ENCODE measurements around the gene MAP4K3.

DNA sequence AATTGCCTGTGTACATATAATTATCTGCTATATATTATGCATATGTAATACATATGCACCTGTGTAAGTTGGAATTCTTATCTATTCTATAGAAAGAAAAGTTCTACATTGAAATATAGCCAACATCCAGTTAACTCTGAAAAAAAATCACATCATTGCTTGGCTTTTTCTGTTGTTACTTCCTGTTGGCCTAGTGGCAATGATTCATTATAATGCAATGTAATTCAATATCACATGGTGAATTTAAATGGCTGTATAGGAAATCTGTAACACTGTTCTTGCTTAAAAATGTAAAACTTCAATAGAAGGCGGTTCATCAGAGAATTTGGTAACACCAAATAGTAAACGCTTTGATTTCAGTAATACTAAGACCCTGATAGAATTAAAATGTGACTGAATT, 44.5 kb upstream of the MAP4K3 start:
- TF ChIP-seq, protein P1, sequence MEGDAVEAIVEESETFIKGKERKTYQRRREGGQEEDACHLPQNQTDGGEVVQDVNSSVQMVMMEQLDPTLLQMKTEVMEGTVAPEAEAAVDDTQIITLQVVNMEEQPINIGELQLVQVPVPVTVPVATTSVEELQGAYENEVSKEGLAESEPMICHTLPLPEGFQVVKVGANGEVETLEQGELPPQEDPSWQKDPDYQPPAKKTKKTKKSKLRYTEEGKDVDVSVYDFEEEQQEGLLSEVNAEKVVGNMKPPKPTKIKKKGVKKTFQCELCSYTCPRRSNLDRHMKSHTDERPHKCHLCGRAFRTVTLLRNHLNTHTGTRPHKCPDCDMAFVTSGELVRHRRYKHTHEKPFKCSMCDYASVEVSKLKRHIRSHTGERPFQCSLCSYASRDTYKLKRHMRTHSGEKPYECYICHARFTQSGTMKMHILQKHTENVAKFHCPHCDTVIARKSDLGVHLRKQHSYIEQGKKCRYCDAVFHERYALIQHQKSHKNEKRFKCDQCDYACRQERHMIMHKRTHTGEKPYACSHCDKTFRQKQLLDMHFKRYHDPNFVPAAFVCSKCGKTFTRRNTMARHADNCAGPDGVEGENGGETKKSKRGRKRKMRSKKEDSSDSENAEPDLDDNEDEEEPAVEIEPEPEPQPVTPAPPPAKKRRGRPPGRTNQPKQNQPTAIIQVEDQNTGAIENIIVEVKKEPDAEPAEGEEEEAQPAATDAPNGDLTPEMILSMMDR (IDR thresholded peaks at IDR 0.05; ENCODE audit: insufficient read depth, low read length) = no peak
- TF ChIP-seq POLR2AphosphoS5 (IDR thresholded peaks at IDR 0.05; ENCODE audit: low read depth) (no peak), SPI1 (IDR thresholded peaks at IDR 0.05; ENCODE audit: borderline replicate concordance, low read depth) (no peak), GABPA (IDR thresholded peaks at IDR 0.05; ENCODE audit: low read depth) (no peak)
- TF ChIP-seq, protein P2, sequence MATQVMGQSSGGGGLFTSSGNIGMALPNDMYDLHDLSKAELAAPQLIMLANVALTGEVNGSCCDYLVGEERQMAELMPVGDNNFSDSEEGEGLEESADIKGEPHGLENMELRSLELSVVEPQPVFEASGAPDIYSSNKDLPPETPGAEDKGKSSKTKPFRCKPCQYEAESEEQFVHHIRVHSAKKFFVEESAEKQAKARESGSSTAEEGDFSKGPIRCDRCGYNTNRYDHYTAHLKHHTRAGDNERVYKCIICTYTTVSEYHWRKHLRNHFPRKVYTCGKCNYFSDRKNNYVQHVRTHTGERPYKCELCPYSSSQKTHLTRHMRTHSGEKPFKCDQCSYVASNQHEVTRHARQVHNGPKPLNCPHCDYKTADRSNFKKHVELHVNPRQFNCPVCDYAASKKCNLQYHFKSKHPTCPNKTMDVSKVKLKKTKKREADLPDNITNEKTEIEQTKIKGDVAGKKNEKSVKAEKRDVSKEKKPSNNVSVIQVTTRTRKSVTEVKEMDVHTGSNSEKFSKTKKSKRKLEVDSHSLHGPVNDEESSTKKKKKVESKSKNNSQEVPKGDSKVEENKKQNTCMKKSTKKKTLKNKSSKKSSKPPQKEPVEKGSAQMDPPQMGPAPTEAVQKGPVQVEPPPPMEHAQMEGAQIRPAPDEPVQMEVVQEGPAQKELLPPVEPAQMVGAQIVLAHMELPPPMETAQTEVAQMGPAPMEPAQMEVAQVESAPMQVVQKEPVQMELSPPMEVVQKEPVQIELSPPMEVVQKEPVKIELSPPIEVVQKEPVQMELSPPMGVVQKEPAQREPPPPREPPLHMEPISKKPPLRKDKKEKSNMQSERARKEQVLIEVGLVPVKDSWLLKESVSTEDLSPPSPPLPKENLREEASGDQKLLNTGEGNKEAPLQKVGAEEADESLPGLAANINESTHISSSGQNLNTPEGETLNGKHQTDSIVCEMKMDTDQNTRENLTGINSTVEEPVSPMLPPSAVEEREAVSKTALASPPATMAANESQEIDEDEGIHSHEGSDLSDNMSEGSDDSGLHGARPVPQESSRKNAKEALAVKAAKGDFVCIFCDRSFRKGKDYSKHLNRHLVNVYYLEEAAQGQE (IDR thresholded peaks at IDR 0.05; ENCODE audit: insufficient replicate concordance, low read depth) = no peak

Measured in HL-60 (cell line).